NCI-H1048 (cell line): ENCODE data around the gene ALOX12B.
A peak's percentile ranks its signal among the peaks of the same experiment; 100 is the strongest.
"Not testable (repeated sequence)": the region's sequence is repeated elsewhere in the genome, so short reads cannot be mapped to it uniquely, and the experiment has no call there.

ENCODE experiments used
- DNase-seq: peaks from one replicate; lab custom pipeline; 2025; lab: John Stamatoyannopoulos, UW

ALOX12B gene

DNA sequence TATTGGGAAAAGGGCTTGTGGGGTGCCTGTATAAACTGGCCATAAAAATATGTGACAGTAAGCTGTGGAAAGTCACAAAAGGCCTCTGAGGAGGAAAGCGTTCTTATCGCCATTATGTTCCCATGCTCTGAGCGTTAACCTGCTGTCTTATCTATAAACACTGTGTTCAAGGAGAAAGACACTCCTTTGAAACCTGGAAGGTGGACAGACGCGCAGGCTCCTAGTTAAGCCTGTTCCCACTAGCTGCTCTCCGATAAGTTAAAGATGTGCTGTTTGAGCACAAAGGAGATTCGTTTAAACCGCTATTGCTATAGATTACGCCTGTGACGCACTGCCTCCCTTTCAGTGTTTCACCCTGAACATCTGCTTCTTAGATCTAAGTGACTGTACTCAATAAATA lies 5.2 kb downstream of the ALOX12B start:
- no peak for DNase-seq

DNA sequence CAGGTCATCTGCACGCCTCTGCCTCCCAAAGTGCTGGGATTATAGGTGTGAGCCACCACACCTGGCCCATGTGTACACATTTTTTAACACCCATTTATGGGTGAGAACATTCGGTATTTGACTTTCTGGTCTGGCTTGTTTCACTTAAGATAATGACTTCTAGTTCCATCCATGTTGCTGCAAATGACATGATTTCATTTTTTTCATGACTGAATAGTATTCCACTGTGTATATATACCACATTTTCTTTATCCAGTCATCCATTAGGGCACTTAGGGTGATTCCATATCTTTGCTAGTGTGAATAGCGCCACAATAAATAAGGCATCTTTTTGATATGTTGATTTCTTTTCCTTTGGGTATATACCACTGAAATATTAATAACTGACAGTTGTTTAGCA lies 5.6 kb downstream of the ALOX12B start:
- DNase-seq: no peak

DNA sequence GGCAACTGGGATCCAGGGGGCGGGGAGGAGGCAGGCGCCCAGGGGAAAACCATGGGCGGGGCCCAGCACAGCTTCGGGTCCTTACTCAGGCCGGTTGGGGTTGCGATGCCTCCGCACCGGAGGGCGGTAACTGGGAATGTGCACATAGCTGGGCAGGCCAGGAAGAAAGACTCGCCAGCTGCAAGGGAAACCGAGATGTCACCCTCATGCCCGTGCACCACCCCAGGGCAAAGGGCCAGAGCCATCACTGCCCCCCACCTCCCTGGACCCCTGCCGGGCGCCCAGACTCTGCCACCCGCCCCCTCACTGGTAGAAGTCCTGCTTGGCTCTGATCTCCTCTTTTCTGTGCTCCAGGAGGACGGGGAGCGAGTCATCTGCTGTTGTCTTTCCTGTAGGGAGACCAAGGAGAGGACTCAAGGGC lies 6.7 kb downstream of the ALOX12B start:
- no peak for DNase-seq

DNA sequence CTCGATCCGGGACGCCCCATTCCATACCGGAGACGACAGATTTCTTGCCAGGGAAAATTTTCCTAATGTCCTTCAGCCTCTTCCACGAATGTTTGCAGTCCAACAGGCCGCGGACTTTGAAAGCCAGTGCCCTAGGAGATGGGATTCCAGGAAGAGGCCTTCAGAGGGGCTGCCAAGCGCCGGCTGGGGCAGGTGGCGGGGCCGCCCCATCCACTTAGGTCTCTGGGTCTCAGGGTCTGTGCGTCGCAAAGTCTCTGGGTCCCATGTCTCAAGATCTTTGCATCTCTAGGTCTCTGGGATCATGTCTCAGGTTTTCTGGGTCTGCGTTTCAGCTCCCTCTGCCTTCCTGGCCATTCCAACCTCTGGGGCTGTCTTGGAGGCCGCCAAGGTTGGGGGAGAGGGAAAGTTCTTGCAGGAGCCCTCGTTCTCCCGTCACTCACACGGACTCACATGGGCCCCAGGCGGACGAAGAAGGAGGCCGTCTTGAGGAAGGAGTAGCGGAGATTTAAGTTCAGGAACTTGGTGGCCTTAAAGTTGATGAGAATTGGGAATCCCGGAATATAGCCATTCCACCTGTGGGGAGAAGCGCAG lies 7.2 kb downstream of the ALOX12B start:
- DNase-seq: no peak

DNA sequence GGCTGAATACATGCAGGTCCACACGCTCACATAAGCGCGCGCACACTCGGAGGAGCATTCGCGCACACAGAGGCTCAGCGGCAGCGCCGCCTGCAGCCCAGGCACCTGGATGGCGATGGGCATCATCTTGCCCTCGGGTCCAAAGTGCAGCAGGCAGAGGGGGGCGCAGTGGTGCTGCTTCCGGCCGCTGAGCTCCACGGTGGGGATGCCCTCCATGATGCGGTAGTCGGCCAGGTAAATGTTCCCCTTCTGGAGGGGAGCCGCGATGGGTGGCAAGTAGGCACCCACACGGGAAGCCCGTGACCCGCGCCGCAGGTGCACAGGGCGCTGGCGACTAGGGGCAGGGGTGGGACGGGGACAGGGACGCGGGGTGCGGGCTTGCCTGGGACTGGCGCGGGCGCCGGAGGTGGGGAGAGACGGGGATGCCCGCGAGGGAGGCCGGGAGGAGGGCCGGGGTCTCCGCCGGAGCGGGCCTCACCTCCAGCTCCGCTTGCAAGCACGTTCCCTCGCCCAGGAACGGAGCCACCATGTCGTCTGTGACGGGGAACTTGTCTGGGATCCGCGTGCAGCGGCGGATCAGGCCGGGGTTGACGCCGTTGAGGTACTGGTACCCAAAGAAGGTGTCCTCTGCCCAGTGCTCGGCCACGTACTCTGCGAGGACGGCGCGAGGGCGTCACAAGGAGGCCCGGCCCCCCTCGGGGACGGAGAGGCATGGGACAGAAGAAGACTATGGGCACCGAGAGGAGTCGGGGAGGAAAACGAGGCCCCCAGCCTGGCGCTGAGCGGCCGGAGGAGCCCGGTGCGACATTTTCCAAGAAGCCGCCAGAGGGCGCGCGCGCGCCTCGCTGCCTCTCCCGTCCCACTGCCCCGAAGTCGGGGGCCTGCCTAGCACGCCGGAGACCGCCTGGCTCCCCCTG lies 8.0 kb downstream of the ALOX12B start:
- peak; percentile 32 for DNase-seq

DNA sequence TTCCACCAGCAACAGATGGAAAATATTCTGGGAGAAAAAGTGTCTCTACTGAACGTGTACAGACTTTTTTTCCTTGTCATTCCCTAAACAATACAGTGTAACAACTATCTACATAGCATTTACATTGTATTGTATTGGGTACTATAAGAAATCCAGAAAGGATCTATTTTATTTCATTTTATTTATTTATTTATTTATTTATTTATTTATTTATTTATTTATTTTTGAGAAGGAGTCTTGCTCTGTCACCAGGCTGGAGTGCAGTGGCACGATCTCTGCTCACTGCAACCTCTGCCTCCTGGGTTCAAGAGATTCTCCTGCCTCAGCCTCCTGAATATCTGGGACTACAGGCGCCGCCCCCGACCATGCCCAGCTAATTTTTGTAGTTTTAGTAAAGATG lies 9.6 kb downstream of the ALOX12B start:
- DNase-seq: not testable (repeated sequence)

DNA sequence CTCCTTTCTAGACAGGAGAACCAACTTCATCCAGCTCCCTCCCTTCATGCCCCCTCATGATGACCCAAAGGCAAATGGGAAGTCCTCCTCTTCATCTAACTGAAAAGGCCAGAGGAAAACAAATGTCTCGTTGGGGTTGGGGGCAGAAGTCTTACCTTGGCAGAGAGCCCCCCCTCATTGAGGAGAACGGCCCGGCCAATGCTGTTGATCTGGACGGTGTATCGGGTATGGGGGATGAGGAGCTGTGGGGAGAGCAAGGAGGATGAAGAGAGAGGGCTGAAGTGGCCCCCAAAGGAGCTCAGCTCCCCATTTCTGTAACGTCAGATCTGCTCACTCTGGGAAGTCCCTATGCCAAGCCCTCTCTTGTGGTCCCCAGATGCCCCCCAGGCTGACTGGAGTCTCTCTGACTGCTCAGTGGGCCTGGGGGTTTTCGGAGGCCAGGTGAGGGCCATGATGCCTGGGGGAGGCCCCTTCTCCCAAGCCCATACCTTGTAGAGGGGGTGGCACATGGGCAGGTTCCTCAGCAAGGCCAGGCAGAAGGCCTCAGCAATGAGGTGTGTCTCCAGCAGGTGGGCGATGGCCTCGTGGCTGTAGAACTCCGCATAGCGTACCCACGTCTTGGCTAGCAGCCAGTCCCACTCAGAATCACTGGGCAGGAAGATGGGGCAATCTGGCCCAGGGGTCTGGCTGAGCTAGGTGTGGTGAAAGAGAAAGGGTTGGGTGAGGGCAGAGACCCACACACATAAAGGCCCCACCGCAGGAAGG lies 10.8 kb downstream of the ALOX12B start:
- no peak for DNase-seq

DNA sequence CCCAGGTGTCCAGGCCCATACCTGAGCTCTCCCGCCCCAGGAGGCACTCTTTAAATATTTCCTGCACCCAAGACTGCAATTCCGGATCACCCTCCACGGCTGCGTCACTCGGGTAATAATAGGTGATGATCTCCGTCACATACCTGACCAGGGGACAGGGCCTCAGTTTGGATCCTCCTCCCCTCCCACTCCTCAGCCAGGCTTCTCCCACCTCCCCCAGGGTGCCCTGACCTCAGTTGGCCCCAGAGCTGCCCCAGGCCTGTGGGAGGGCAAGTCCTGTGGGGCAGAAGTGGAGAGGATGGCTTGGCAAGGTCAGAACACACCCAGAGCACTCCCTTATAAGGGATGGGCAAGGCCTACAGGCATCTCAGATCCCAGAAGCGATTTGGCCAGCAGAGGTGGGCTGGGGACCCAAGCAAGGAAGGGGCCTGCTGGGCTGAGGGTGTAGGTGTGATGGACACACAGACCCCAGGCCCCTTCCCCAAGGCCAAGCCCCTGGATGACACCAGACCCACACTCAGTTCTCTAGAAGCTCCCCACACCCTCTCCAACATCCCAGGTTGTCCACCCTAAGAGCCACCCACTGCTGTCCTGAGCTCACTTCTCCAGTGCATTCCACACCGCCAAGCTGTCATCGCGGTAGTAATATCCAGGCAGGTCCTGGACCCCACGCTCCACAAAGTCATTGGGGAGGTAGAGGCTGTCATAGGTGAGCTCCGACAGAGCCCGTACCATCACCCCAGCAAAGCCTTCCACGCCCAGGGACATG lies 11.8 kb downstream of the ALOX12B start:
- DNase-seq: no peak

DNA sequence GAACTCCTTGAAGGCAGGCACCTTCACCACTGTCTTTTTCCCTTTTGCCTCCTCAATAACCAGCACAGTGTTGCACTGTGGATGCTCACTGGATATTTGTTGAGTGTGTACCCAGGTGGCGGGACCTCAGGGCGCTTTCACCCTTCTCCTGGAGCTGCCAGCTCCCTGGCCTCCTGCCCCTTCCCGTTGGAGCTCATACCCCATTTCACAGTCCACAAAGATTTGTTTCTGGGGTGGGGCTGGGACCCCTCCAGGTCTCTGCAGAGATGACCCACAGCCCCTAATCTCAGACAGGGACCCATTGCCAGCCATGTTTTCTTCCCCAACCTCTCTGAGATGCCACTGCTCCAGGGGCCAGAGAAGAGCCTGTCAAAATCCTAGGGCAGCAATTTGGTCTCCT lies 12.4 kb downstream of the ALOX12B start:
- DNase-seq: no peak

DNA sequence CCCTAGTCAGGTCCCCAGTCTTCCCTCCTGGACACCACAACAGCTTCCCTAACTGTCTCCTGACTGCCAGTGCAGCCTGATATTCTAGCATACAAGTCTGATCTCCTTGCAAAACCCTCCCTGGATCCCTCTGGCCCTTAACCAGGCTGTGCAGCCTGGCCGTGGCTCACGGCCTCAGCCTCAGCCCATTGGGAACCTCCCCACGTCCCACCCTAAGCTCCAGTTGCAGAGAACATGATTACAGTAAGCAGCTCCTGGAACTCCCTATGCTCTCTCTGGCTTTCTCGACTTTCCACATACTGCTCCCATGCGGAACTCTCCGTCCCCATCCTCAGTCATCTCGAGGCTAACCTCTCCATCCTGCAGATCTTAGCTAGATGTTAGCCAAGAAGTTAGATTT lies 13.0 kb downstream of the ALOX12B start:
- no peak for DNase-seq

DNA sequence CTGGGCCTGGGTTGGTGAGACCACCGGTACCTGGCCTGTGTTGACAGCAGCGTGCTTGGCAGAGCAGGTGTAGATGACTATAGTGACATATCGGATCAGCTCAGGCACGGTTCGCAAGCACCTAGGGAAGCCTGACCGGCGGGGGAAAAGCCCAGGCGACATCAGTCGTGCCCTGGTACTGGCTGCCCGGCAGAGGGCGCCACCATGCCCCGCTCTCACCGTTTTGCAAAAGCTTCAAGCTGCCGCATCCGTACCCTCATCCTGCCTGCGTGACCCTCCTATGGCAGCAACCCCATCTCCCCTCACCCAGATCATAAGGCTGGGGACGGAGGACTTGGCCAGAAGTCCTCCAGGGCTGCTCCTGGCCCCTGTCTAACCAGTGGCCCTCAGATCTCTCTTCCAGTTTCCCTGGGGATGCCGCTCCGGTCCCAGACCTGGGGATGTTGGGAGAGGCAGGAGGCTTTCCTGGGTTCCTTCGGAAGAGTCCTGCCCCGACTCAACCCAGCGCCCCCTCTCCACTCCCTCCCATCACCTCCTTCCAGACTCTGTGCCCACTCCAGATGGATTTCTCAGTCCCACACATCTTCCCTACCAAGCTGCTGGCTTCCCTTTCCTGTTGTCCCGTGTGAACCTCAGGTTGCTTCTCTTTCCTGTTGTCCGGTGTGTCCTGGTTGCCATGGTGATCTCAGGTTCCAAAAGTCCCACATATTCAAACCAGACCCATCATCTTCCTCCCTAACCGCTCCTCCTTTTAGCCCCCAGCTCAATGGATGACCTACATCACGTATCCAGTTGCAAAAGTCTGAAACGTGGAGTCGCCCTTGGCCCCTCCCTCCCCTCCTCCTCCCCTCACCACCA lies 13.7 kb downstream of the ALOX12B start:
- DNase-seq: peak; percentile 26

DNA sequence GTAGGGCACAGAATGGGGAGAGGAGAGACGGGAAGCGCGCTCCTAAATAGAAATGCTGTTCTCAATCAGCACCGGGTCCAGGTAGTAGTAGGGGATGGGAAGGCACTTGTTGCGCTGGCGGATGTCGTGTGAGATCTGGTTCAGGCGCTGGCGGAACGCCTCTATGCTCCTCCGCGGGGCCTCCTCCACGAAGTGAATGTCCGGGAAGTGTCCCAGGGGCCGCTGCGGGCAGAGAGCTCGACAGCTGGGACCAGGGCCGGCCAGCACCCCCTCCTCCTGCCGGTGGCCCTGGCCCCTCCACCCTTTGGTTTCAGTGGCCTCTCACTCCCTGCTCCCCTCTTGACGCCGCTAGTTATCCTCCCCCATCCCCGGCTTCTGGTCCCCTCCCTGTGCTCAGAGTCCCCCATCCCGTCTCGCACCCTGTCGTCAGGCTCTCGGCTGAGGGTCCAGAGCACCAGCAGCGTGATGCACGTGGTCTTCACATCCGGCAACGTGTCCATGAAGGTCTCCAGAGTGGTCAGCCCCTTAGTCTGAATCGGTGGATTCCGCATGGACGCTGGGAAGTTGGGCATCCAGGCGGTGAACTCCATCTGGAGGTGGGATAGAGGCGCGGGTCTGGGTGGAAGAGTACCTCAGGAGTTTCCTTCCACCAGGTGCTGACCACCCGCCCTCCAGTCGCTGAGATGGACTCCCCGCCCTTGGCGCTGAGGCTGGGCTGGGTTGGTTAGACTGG lies 14.6 kb downstream of the ALOX12B start:
- DNase-seq: no peak

DNA sequence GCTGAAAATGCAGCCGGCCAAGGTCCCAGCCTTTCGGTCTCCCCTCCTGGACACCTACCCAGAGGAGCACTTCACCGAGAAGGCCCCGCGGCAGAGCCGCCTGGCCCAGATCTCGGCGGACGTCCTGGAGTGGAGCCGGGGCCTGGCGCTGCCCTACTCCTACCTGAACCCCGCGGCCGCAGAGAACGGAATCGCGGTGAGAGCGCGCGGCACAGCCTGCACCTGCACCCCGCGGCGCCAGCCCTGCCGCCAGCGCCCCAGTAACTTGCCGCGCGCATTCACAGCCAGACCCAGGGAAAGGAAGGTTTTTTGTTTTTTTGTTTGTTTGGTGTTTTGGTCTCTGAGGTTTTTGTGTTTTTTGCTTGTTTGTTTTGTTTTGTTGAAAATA lies 15.2 kb downstream of the ALOX12B start:
- DNase-seq: no peak

DNA sequence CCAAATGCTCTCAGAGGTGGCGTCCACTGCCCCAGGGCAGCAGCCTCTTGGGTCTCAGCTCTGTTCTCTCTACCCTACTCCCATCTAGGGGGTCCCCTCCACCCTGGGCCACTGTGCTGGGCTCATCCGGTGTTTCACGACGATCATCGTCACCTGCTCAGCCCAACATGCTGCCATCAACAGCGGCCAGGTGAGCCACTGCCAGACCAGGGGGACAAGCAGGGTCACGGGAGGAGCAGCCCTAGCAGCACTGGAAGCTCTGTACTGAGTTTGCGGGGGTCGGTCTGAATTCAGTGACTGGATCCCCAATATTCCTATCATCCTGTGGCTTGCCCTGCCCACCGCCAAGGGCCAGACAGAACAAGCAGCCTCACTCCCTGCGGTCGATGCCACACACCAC lies 16.0 kb downstream of the ALOX12B start:
- DNase-seq: no peak

DNA sequence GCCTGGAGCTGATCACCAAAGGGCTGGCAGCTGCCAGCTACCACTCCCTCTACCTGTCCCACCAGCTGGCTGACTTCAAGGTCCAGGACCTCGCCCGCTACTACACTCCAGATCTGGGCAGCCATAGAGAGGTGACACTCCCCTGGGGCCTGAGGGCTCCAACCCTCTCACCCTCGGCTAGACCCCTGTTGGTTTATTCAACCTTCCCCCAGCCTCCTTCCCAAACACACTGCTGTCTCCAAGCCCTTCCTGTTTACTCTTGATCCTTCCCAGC lies 18.0 kb downstream of the ALOX12B start:
- no peak for DNase-seq

DNA sequence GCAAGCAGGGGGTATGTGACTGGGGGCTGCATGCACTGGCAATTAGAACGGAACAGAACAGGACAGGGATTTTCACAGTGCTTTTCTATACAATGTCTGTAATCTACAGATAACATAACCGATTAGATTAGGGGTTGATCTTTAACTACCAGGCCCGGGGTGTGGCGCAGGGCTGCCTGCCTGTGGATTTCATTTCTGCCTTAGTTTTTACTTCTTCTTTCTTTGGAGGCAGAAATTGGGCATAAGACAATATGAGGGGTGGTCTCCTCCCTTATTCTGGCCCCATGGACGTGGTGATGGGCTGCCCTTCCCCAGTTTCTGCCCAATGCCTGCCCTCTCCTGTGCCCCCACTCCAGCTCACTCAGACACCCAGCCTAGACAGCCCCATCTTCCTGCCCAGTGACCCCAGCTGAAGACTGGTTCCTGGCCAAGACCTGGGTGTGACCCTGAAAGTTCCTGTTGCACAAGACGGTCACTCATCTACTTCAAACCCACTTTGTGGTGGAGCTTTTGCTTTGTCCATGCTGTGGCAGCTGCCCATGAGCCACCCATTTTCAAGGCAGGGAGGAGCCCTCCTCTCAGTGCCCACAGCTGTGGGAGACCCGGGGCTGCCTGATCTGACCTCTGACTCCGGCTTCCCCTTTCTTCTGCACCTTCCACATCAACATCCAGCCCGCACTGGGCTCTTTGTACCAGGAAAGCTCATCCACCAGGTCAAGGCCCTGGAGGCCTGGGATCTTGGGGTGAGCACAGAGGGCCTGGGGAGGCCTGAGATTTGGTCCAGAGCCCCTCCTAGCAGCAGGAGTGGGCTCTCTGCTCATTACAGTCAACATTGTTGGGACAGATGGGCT lies 18.6 kb downstream of the ALOX12B start:
- DNase-seq: no peak

DNA sequence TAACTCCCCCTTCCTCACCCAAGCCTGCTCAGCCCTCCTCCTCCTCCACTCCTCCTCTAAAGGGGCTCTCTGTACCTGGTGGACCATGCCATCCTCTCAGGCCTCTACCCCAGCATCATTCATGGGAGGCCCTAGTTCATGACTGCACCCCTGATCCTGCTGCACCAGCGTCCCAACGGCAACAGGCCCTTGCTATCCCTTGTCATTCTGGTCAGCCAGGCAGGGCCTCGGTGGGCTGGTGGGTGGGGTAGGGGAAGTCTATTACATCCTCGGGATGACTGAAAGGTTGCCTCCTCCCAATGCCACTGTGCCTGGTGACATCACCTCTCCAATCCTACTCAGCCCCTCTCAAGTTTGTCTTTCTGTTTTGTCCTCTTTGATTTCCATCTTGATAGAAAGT lies 19.7 kb downstream of the ALOX12B start:
- DNase-seq: no peak

DNA sequence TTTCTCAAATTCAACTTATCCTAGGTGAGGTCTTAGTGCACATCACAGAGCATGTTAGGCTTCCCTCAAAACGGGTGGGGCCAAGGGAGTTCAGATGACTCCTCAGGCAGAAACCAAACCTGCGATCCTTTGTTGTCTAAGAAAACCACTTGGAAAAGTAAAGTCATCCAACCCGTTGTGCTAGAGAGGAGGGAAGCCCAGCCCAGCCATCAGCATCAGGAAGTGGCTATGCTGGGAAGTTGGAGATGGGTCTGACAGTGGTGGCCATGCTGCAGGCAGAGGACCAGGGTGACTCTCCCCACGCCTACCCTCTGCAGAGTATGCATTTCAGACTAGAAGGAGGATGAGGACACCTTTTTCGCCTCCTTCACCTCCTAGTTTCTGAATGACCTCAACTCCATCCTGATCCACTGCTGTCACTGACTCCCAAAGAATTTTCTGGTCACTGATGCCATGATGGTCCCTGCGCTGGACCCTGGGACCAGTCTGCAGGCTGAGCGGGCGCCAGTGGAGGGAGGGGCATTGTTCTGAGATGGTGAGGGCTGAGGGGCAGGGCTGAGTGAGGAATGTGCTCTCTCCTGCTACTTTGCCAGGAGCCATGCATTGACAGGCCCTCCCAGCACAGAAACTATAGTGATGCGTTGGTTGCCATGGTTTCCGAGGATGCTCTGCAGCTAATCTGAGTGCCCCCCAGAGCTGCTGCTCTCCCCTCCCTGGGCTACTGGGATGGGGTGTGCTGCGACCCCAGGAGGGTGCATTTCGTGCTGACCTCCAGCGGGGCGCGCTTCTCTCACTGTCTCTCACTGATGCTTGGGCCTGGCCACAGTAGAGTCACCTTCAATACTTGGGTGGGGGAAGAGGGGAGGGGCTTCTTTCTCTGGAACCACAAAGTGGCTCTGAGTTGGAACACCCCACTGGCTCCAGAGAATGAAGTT lies 20.4 kb downstream of the ALOX12B start:
- DNase-seq: no peak

DNA sequence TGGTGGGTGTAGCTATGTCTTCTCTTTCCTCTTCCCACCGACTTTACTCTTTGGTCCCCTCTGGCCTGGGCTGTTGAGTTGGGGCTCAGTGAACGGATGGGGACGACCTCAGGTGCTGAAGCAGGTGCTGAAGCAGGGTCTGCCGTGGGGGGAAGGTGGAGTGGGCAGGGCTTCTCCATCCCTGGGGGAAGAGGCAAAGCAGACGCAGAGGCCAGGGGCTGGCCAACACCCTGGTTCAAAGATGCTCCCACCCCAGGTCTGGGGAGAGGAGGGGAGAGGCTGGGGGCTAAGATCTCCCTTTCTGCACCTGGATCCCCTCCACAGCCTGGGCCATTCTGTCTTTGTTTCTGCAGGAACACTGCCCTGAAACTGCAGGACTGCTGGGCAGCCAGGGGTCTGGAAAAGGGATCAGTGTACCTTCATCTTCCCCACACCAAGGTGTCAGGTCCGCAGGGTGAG lies 22.9 kb downstream of the ALOX12B start:
- no peak for DNase-seq
